ENCODE data around the gene IL10. TPM values are rescaled to one million over a fixed set of nuclear protein-coding genes. Genes with fewer than 3 reads are reported as not detected.
"Not testable (repeated sequence)": the region's sequence is repeated elsewhere in the genome, so short reads cannot be mapped to it uniquely, and the experiment has no call there.

IL10 gene
- total RNA-seq, 1 experiment from 2014 or later = not detected

GRCh38 chr1:206768472-206769303 lies 3.6 kb downstream of the IL10 start:
- no peak for DNase-seq (ENCODE audit: low read depth in 1 of 2, low spot score in 2 of 2)
- Histone ChIP-seq H3K9me3 (replicated peaks) (no peaks in the 10 kb centered on the region), H3K4me3 (no peak overlapping the region), H3K36me3 (no peaks in the 10 kb centered on the region), H3K4me1 (replicated peaks) (peaks cover 16% of the 10 kb centered on the region), H3K27me3 (replicated peaks) (no peaks in the 10 kb centered on the region), H3K27ac (no peak overlapping the region)

- H3K27ac ChIP-seq = no peak overlapping the region
- H3K36me3 ChIP-seq = no peaks in the 10 kb centered on the region
- peak; percentile 91 to 93 for DNase-seq (ENCODE audit: low read depth in 1 of 2, low spot score in 2 of 2)
- H3K4me3 ChIP-seq = no peak overlapping the region
- peaks cover 16% of the 10 kb centered on the region for H3K4me1 ChIP-seq (replicated peaks)
- H3K27me3 ChIP-seq (replicated peaks) = no peaks in the 10 kb centered on the region
- H3K9me3 ChIP-seq (replicated peaks) = no peaks in the 10 kb centered on the region
Observed at GRCh38 chr1:206766251-206766856, 5.9 kb downstream of the IL10 start.

GRCh38 chr1:206765771-206766170 lies 6.5 kb downstream of the IL10 start:
- not testable (repeated sequence) for H3K36me3 ChIP-seq; DNase-seq (ENCODE audit: low read depth in 1 of 2, low spot score in 2 of 2); H3K27ac ChIP-seq; H3K4me3 ChIP-seq; H3K9me3 ChIP-seq (replicated peaks); H3K27me3 ChIP-seq (replicated peaks)
- peaks cover 16% of the 10 kb centered on the region for H3K4me1 ChIP-seq (replicated peaks)

DNA sequence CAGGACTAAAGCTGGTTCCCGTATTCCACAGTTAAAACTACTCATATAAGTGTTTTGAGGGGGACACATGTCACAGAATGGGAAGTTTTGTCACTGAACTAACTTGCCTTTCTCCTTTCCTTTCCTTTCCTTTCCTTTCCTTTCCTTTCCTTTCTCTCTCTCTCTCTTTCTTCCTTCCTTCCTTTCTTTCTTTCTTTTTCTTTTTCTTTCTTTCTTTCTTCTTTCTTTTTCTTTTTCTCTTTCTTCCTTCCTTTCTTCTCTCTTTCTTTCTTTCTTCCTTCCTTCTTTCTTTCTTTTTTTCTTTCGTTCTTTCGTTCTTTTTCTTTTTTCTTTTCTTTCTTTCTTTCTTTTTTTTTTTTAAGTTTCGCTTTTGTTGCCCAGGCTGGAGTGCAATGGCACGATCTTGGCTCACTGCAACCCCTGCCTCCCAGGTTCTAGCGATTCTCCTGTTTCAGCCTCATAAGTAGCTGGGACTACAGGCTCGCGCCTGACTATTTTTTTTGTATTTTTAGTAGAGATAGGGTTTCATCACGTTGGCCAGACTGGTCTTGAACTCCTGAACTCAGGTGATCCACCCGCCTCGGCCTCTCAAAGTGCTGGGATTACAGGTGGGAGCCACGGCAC lies 9.4 kb downstream of the IL10 start:
- H3K4me3 ChIP-seq; H3K9me3 ChIP-seq (replicated peaks); H3K36me3 ChIP-seq; H3K27me3 ChIP-seq (replicated peaks); DNase-seq (ENCODE audit: low read depth in 1 of 2, low spot score in 2 of 2); H3K27ac ChIP-seq: not testable (repeated sequence)
- H3K4me1 ChIP-seq (replicated peaks) = peaks cover 17% of the 10 kb centered on the region

GRCh38 chr1:206761159-206761768 lies 11.0 kb downstream of the IL10 start:
- Histone ChIP-seq H3K9me3 (replicated peaks) (no peaks in the 10 kb centered on the region), H3K27me3 (replicated peaks) (no peaks in the 10 kb centered on the region), H3K36me3 (no peaks in the 10 kb centered on the region), H3K4me1 (replicated peaks) (peaks cover 11% of the 10 kb centered on the region), H3K27ac (no peak overlapping the region), H3K4me3 (no peak overlapping the region)
- DNase-seq (ENCODE audit: low read depth in 1 of 2, low spot score in 2 of 2) = no peak

DNA sequence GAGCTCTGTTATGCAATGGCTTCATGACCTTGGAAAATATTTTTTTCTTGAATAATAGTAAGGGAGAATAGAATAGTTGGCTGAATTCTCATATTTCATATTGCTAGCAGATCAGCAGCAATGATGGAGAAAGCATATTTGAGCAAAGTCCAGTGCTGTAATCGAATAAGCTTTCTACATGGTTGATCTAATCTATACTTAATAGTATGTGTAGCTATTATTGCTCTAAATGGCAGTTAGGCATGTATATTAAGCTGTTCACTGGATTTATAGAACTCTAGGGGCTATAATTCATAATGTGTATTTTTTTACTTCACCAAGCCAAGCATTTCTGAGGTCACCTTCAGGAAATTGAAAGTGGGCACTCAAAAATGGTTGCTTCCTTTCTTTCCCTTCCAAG lies 11.7 kb downstream of the IL10 start:
- DNase-seq (ENCODE audit: low read depth in 1 of 2, low spot score in 2 of 2) = no peak
- Histone ChIP-seq H3K9me3 (replicated peaks) (no peaks in the 10 kb centered on the region), H3K4me3 (no peak overlapping the region), H3K36me3 (no peaks in the 10 kb centered on the region), H3K27me3 (replicated peaks) (no peaks in the 10 kb centered on the region), H3K4me1 (replicated peaks) (peaks cover 5% of the 10 kb centered on the region), H3K27ac (no peak overlapping the region)

DNA sequence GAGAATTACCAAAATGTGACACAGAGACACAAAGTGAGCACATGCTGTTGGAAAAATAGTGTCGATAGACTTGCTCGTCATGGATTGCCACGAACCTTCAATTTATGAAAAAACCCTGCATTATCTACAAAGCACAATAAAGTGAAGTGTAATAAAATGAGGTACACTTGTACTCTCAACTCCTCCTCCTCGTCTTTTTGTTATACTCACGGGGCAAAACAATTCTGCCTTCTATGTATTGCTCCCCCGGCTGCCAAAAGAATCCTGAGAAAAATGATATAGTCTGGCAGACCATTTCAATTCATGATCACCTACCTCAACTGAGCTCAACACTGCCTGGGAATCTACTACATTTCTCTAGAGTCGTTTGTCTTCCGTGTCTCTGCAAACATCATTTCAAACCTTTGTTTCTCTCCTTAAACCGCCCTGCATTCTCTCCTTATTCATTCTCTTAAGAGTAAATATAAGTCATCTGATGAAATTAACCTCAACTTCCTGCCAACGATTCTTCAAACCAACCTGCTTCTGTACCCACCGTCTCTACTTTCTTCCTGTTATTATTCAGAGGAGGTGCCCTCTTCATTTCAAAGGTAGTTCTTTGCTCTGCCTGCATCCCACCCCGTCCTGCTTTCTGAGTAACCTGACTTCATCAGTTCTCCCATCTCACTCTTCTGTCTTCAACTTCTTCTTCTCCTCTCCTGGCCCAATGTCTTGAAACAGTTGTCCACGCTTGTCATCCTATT lies 14.6 kb downstream of the IL10 start:
- H3K27ac ChIP-seq = no peak overlapping the region
- no peaks in the 10 kb centered on the region for H3K36me3 ChIP-seq
- no peak for DNase-seq (ENCODE audit: low read depth in 1 of 2, low spot score in 2 of 2)

GRCh38 chr1:206754011-206754410 lies 18.3 kb downstream of the IL10 start:
- Histone ChIP-seq H3K9me3 (replicated peaks) (no peaks in the 10 kb centered on the region), H3K36me3 (no peaks in the 10 kb centered on the region), H3K4me1 (replicated peaks) (peaks cover 21% of the 10 kb centered on the region), H3K4me3 (no peak overlapping the region), H3K27ac (0 out of 2 replicates have a peak overlapping the region, but pooled peaks have one; percentile 25), H3K27me3 (replicated peaks) (no peaks in the 10 kb centered on the region)
- peak in 1 of 2 experiments; percentile 27 for DNase-seq (ENCODE audit: low read depth in 1 of 2, low spot score in 2 of 2)

More for the DNA sequence above, 14.6 kb downstream of the IL10 start:
- no peaks in the 10 kb centered on the region for H3K9me3 ChIP-seq (replicated peaks)
- no peak overlapping the region for H3K4me3 ChIP-seq
- H3K4me1 ChIP-seq (replicated peaks) = peaks cover 20% of the 10 kb centered on the region
- no peaks in the 10 kb centered on the region for H3K27me3 ChIP-seq (replicated peaks)

DNA sequence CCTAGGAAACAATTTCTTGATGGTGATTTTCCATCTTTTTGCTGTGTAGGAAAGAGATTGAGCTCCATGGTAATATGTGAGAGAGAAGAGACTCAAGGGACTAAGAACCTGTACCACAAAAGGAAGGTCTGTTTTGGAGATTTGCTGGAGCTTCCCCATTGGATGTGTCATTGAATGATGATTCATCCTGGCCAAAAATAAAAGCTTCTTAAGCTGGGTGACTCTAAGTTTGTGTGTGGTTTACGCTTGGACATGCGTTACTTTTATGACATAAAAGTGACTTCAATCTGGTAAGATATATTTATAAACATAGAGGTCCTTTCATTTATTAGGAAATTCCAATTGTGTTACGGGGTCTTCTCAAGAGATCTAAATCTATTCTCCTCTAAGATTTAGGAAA lies 19.2 kb downstream of the IL10 start:
- H3K4me1 ChIP-seq (replicated peaks) = peaks cover 21% of the 10 kb centered on the region
- no peaks in the 10 kb centered on the region for H3K36me3 ChIP-seq
- H3K9me3 ChIP-seq (replicated peaks) = no peaks in the 10 kb centered on the region
- peak in 1 of 2 experiments; percentile 60 for DNase-seq (ENCODE audit: low read depth in 1 of 2, low spot score in 2 of 2)
- H3K27me3 ChIP-seq (replicated peaks) = no peaks in the 10 kb centered on the region
- H3K4me3 ChIP-seq = no peak overlapping the region
- no peak overlapping the region for H3K27ac ChIP-seq

DNA sequence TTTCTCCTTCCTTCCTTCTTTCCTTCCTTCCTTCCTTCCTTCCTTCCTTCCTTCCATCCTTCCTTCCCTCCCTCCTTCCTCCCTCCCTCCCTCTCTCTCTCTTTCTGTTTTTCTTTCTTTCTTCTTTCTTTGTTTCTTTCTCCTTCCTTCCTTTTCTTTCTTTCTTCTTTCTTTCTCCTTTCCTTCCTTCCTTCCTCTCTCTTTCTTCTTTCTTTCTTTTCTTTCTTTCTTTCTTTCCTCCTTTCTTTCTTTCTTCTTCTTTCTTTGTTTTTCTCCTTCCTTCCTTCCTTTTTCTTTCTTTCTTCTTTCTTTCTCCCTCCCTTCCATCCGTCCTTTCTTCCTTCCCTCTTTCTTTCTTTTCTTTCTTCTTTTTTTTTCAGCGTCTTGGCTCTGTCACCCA lies 19.8 kb downstream of the IL10 start:
- Histone ChIP-seq H3K9me3 (replicated peaks) (no peaks in the 10 kb centered on the region), H3K4me3 (no peak overlapping the region), H3K4me1 (replicated peaks) (peaks cover 16% of the 10 kb centered on the region), H3K27me3 (replicated peaks) (no peaks in the 10 kb centered on the region), H3K27ac (no peak overlapping the region), H3K36me3 (no peaks in the 10 kb centered on the region)
- DNase-seq (ENCODE audit: low read depth in 1 of 2, low spot score in 2 of 2) = no peak

GRCh38 chr1:206751891-206752290 lies 20.4 kb downstream of the IL10 start:
- H3K9me3 ChIP-seq (replicated peaks) = no peaks in the 10 kb centered on the region
- H3K4me3 ChIP-seq = no peak overlapping the region
- no peaks in the 10 kb centered on the region for H3K27me3 ChIP-seq (replicated peaks)
- no peak overlapping the region for H3K27ac ChIP-seq
- H3K4me1 ChIP-seq (replicated peaks) = peaks cover 16% of the 10 kb centered on the region
- no peaks in the 10 kb centered on the region for H3K36me3 ChIP-seq
- no peak for DNase-seq (ENCODE audit: low read depth in 1 of 2, low spot score in 2 of 2)

GRCh38 chr1:206748348-206749030 lies 23.8 kb downstream of the IL10 start:
- H3K36me3 ChIP-seq = no peaks in the 10 kb centered on the region
- H3K4me1 ChIP-seq (replicated peaks) = peaks cover 20% of the 10 kb centered on the region
- no peak for DNase-seq (ENCODE audit: low read depth in 1 of 2, low spot score in 2 of 2)
- H3K4me3 ChIP-seq = no peak overlapping the region
- no peak overlapping the region for H3K27ac ChIP-seq
- no peaks in the 10 kb centered on the region for H3K27me3 ChIP-seq (replicated peaks)
- no peaks in the 10 kb centered on the region for H3K9me3 ChIP-seq (replicated peaks)

DNA sequence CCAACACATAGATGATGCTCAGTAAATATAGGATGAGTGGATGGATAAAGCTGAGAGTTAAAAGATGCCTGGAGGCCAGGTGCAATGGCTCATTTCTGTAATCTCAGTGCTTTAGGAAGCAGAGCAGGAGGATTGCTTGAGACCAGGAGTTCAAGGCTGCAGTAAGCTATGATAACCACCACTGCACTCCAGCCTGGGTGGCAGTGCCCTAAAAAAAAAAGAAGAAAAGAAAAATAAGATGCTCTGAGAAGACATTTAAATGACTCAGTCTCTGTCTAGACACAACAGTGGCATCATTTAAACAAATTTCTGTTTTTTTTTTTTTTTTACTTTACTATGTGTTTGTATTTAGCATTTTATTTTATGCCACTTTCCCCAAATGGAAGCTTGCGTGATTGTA lies 27.0 kb downstream of the IL10 start:
- no peak overlapping the region for H3K4me3 ChIP-seq
- DNase-seq (ENCODE audit: low read depth in 1 of 2, low spot score in 2 of 2) = peak in 1 of 2 experiments; percentile 38
- H3K27me3 ChIP-seq (replicated peaks) = no peaks in the 10 kb centered on the region
- peaks cover 11% of the 10 kb centered on the region for H3K4me1 ChIP-seq (replicated peaks)
- H3K27ac ChIP-seq = no peak overlapping the region
- no peaks in the 10 kb centered on the region for H3K36me3 ChIP-seq
- no peaks in the 10 kb centered on the region for H3K9me3 ChIP-seq (replicated peaks)

All from SJSA1 (cell line).